GM21717 (cell line): Measurements from ENCODE around the gene MMEL1.

Source experiments
- ATAC-seq: cut with Tn5 transposase; IDR thresholded peaks from one replicate; pipeline ENCODE4 v1.9.1; 2021; ENCODE audit warnings: mild to moderate bottlenecking, moderate library complexity; ENCODE audit not compliant: unreplicated experiment

Gene MMEL1

GRCh38 chr1:2547210-2548067 lies 85.4 kb downstream of the MMEL1 start:
- no peak for ATAC-seq

GRCh38 chr1:2546515-2547209 lies 86.2 kb downstream of the MMEL1 start:
- peak; percentile 28 for ATAC-seq

- peak; percentile 28 for ATAC-seq
Measured at GRCh38 chr1:2545754-2546514, 86.9 kb downstream of the MMEL1 start.

GRCh38 chr1:2544875-2545640 lies 87.8 kb downstream of the MMEL1 start:
- ATAC-seq = no peak

GRCh38 chr1:2544093-2544874 lies 88.5 kb downstream of the MMEL1 start:
- no peak for ATAC-seq

GRCh38 chr1:2543543-2544092 lies 89.2 kb downstream of the MMEL1 start:
- ATAC-seq = no peak

GRCh38 chr1:2542246-2542915 lies 90.4 kb downstream of the MMEL1 start:
- ATAC-seq = no peak

GRCh38 chr1:2541619-2542245 lies 91.1 kb downstream of the MMEL1 start:
- no peak for ATAC-seq

- ATAC-seq = no peak
Measured at GRCh38 chr1:2540816-2541492, 91.9 kb downstream of the MMEL1 start.
